NB4 (cell line): ENCODE measurements around the gene ARID4A.
"Not testable (repeated sequence)": the region's sequence is repeated elsewhere in the genome, so short reads cannot be mapped to it uniquely, and the experiment has no call there.

Source experiments
- DNase-seq: peaks from one replicate; pipeline ENCODE4 v3.0.0; 2010; ENCODE audit warnings: low read depth
- H3K4me3 ChIP-seq: one replicate; pipeline ENCODE4 v1.5.1; 2011; ENCODE audit warnings: mild to moderate bottlenecking, low read depth, low read length, moderate library complexity
- CTCF ChIP-seq: IDR thresholded peaks from one replicate; pipeline ENCODE4 v1.5.1; 2012; ENCODE audit warnings: low read depth, low read length
- MAX ChIP-seq: IDR thresholded peaks from 2 replicates; pipeline ENCODE4 v1.6.1; 2011; ENCODE audit warnings: low read depth, low read length
- MYC ChIP-seq: IDR thresholded peaks from 2 replicates; pipeline ENCODE4 v1.6.1; 2011; ENCODE audit warnings: low read depth, low read length
- POLR2A ChIP-seq: IDR thresholded peaks from 2 replicates; pipeline ENCODE4 v1.6.1; 2011; ENCODE audit warnings: mild to moderate bottlenecking; ENCODE audit not compliant: insufficient read length; ENCODE audit errors: extremely low read depth

The ARID4A gene

GRCh38 chr14:58408681-58409215, 110.4 kb downstream of the ARID4A start:
- TF ChIP-seq MAX (no peak), CTCF (no peak), MYC (no peak), POLR2A (no peak)
- H3K4me3 ChIP-seq, result no peak overlapping the region
- no peak for DNase-seq

- no peak for TF ChIP-seq POLR2A
- TF ChIP-seq MYC, result no peak
- no peak for TF ChIP-seq CTCF
- no peak for TF ChIP-seq MAX
- H3K4me3 ChIP-seq, result no peak overlapping the region
- no peak for DNase-seq
These were observed 116.5 kb downstream of the ARID4A start for GRCh38 chr14:58414845-58415244.

GRCh38 chr14:58415636-58416547, 117.5 kb downstream of the ARID4A start:
- no peak overlapping the region for H3K4me3 ChIP-seq
- DNase-seq, result no peak
- no peak for TF ChIP-seq POLR2A
- TF ChIP-seq CTCF, result no peak

GRCh38 chr14:58416934-58417333, 118.6 kb downstream of the ARID4A start:
- DNase-seq, H3K4me3 ChIP-seq: not testable (repeated sequence)
